Upper lobe of left lung (tissue), 6 donors: ENCODE measurements around the gene U2AF1L4. TPM values are rescaled to one million over a fixed set of nuclear protein-coding genes. Genes with fewer than 3 reads are reported as not detected.
A peak's percentile ranks its signal among the peaks of the same experiment; 100 is the strongest.

ENCODE experiments used
- ATAC-seq, 2 donors: fragments of 200-7000 bp; cut with Tn5 transposase; one replicate each; pipeline ENCODE4 v1.9.1; 2022; ENCODE audit warnings: mild to moderate bottlenecking in 2 of 2, moderate library complexity in 2 of 2; ENCODE audit not compliant: low FRiP score in 2 of 2
- DNase-seq, 2 donors: peaks; one replicate each; pipeline ENCODE4 v3.0.0-alpha.2; 2019 to 2020
- H3K27ac ChIP-seq, 4 donors: fragments of 200-600 bp; sonication (generic); one replicate each; pipeline ENCODE4 v1.5.1; 2016 to 2019
- H3K27me3 ChIP-seq, 4 donors: fragments of 200-600 bp; sonication (generic); one replicate each; pipeline ENCODE4 v1.5.1; 2017 to 2019
- H3K36me3 ChIP-seq, 4 donors: fragments of 200-600 bp; sonication (generic); one replicate each; pipeline ENCODE4 v1.5.1; 2016 to 2019
- H3K4me1 ChIP-seq, 4 donors: fragments of 200-600 bp; sonication (generic); one replicate each; pipeline ENCODE4 v1.5.1; 2018 to 2019
- H3K4me3 ChIP-seq, 4 donors: fragments of 200-600 bp; sonication (generic); one replicate each; pipeline ENCODE4 v1.5.1; 2017 to 2019; ENCODE audit warnings: mild to moderate bottlenecking in 2 of 4, moderate library complexity in 1 of 4
- H3K9me3 ChIP-seq, 4 donors: fragments of 200-600 bp; sonication (generic); one replicate each; pipeline ENCODE4 v1.5.1; 2018 to 2019
- CTCF ChIP-seq, 6 experiments: fragments of 450-650 bp in 4 of 6; fragments of 200-600 bp in 2 of 6; sonication (generic) in 2 of 6; IDR thresholded peaks; one replicate each; pipeline ENCODE4 v1.5.1; 2016 to 2019; ENCODE audit warnings: antibody characterized with exemption in 6 of 6
- EP300 ChIP-seq, 4 donors: sonication (generic); formaldehyde crosslinking; IDR thresholded peaks; one replicate each; pipeline ENCODE4 v1.5.1; 2017; ENCODE audit warnings: antibody characterized with exemption in 4 of 4, control low read depth in 2 of 4
- POLR2A ChIP-seq, 4 donors: fragments of 450-650 bp; IDR thresholded peaks; one replicate each; pipeline ENCODE4 v1.5.1; 2016 to 2017; ENCODE audit warnings: antibody characterized with exemption in 4 of 4, mild to moderate bottlenecking in 2 of 4
- POLR2AphosphoS5 ChIP-seq, 2 donors: sonication (generic); formaldehyde crosslinking; IDR thresholded peaks; one replicate each; pipeline ENCODE4 v1.5.1; 2017; ENCODE audit warnings: antibody characterized with exemption in 2 of 2
- WGBS, 2 donors: methylation state at CpG; one replicate each; pipeline ENCODE4 v1.1.5; 2017 to 2018; 5-methylcytosine and 5-hydroxymethylcytosine counted together
- total RNA-seq, 6 donors: library from RNA; depleted of rRNA in 4 of 6; stranded (reverse); fragments of >200 nt in 4 of 6; gene quantifications; one replicate each; pipeline versions ENCODE4 v1.1.0 to v1.2.1, GENCODE V29; 2016 to 2021
- donor health status: DM: no; HTN: no; CAD: no; lungs with moderate emphysema.
- donor health status: DM: no; HTN: yes; CAD: no; lungs with severe emphysema.

The U2AF1L4 gene
- total RNA-seq, 6 donors from 2014 or later, result 8.5 to 157 (median 22.0) TPM

GRCh38 chr19:35713506-35713850 lies 31.7 kb downstream of the U2AF1L4 start:
- ATAC-seq, result no peak
- no peaks in the 10 kb centered on the region for H3K9me3 ChIP-seq
- no peak for DNase-seq
- H3K36me3 ChIP-seq, result no peaks in the 10 kb centered on the region
- no peaks in the 10 kb centered on the region for H3K27me3 ChIP-seq
- H3K4me1 ChIP-seq, result peaks cover 8 to 21% (median 15%) of the 10 kb centered on the region in 4 donors
- H3K4me3 ChIP-seq, result no peak overlapping the region
- WGBS, 2 donors, result 70 to 80% methylated on average over 2 of the region's 2 CpGs
- H3K27ac ChIP-seq, result no peak overlapping the region
- no peak for TF ChIP-seq POLR2AphosphoS5 (IDR thresholded peaks at IDR 0.05)
- no peak for TF ChIP-seq CTCF (IDR thresholded peaks at IDR 0.05)
- TF ChIP-seq EP300 (IDR thresholded peaks at IDR 0.05), result no peak
- no peak for TF ChIP-seq POLR2A (IDR thresholded peaks at IDR 0.05)

- H3K27me3 ChIP-seq, result no peaks in the 10 kb centered on the region
- ATAC-seq, result no peak
- H3K36me3 ChIP-seq, result no peaks in the 10 kb centered on the region
- H3K27ac ChIP-seq, result no peak overlapping the region
- no peak overlapping the region for H3K4me3 ChIP-seq
- peaks cover 8 to 19% (median 14%) of the 10 kb centered on the region in 4 donors for H3K4me1 ChIP-seq
- 57 to 83% methylated on average over 11 of the region's 11 CpGs for WGBS, 2 donors
- no peaks in the 10 kb centered on the region for H3K9me3 ChIP-seq
- DNase-seq, result no peak
- TF ChIP-seq POLR2A (IDR thresholded peaks at IDR 0.05), result no peak
- TF ChIP-seq EP300 (IDR thresholded peaks at IDR 0.05), result no peak
- TF ChIP-seq POLR2AphosphoS5 (IDR thresholded peaks at IDR 0.05), result no peak
These were observed 32.4 kb downstream of the U2AF1L4 start for GRCh38 chr19:35712567-35713505.

- Histone ChIP-seq H3K36me3 (no peaks in the 10 kb centered on the region), H3K27ac (no peak overlapping the region), H3K4me1 (peaks cover 7 to 11% (median 8%) of the 10 kb centered on the region in 4 donors), H3K9me3 (no peaks in the 10 kb centered on the region), H3K4me3 (no peak overlapping the region), H3K27me3 (no peaks in the 10 kb centered on the region)
- WGBS, 2 donors, result 64 to 66% methylated on average over 12 to 13 of the region's 13 CpGs
- DNase-seq (no peak), ATAC-seq (no peak)
- no peak for TF ChIP-seq EP300 (IDR thresholded peaks at IDR 0.05)
- TF ChIP-seq CTCF (IDR thresholded peaks at IDR 0.05), result no peak
- no peak for TF ChIP-seq POLR2A (IDR thresholded peaks at IDR 0.05)
- TF ChIP-seq POLR2AphosphoS5 (IDR thresholded peaks at IDR 0.05), result no peak
These were observed 34.2 kb downstream of the U2AF1L4 start for GRCh38 chr19:35710784-35711723.

- no peak overlapping the region for H3K4me3 ChIP-seq
- H3K4me1 ChIP-seq, result peaks cover 0 to under 1% (median 0%) of the 10 kb centered on the region in 4 donors
- ATAC-seq (no peak), DNase-seq (no peak)
- no peaks in the 10 kb centered on the region for H3K27me3 ChIP-seq
- TF ChIP-seq EP300 (IDR thresholded peaks at IDR 0.05), result no peak
- TF ChIP-seq POLR2A (IDR thresholded peaks at IDR 0.05), result no peak
- TF ChIP-seq CTCF (IDR thresholded peaks at IDR 0.05), result no peak
- TF ChIP-seq POLR2AphosphoS5 (IDR thresholded peaks at IDR 0.05), result no peak
- H3K36me3 ChIP-seq, result no peaks in the 10 kb centered on the region
- H3K27ac ChIP-seq, result no peak overlapping the region
- WGBS, 2 donors, result 56% methylated on average over 1 of the region's 1 CpG; no CpG with 5 or more reads in 1 of the 2 donors
- H3K9me3 ChIP-seq, result no peaks in the 10 kb centered on the region
These were observed 36.8 kb downstream of the U2AF1L4 start for GRCh38 chr19:35708391-35708790.

- Histone ChIP-seq H3K27ac (no peak within 1 kb of the TSS), H3K4me1 (peaks cover 7 to 15% (median 11%) of the 10 kb centered on the region in 4 donors), H3K27me3 (no peaks in the 10 kb centered on the region), H3K4me3 (no peak within 1 kb of the TSS), H3K9me3 (no peaks in the 10 kb centered on the region), H3K36me3 (no peaks in the 10 kb centered on the region)
- no peak for TF ChIP-seq POLR2A (IDR thresholded peaks at IDR 0.05)
- WGBS, 2 donors, result 33 to 35% methylated on average over 7 to 24 of the region's 24 CpGs
- peak in 1 of 2 donors; percentile 84 for DNase-seq
- ATAC-seq, result peak in 1 of 2 donors; percentile 27
These were observed 41.0 kb downstream of the U2AF1L4 start, which contains the start of gene ZBTB32 for GRCh38 chr19:35704218-35704617. TSS of gene ZBTB32 (plus strand) at chr19:35704558. CDS start at chr19:35714627, 10,069 bp downstream.
